ENCODE results near the gene ASB16. TPM values are rescaled to one million over a fixed set of nuclear protein-coding genes. Genes with fewer than 3 reads are reported as not detected.

The ASB16 gene
- total RNA-seq = under 1 TPM in 1 of 4 donors, not detected in 3; 0.57 TPM

GRCh38 chr17:44170499-44171201 is at the start of gene ASB16:
Gene ASB16 (plus strand): TSS chr17:44170704. CDS start chr17:44170790, 86 bp downstream.
- peak within 1 kb of the TSS in 1 of 4 donors; percentile 36 for H3K4me3 ChIP-seq
- no peak for TF ChIP-seq POLR2A (IDR thresholded peaks at IDR 0.05)
- no peak for TF ChIP-seq CTCF (IDR thresholded peaks at IDR 0.05)

GRCh38 chr17:44120851-44121605 is 49.5 kb upstream of the ASB16 start:
- H3K27me3 ChIP-seq = no peaks in the 10 kb centered on the region
- no peak overlapping the region for H3K27ac ChIP-seq
- H3K36me3 ChIP-seq = peaks cover 0 to 15% (median 0%) of the 10 kb centered on the region in 3 donors
- H3K4me1 ChIP-seq = peaks cover 0 to 43% (median 8%) of the 10 kb centered on the region in 4 donors
- TF ChIP-seq CTCF (IDR thresholded peaks at IDR 0.05) (no peak), POLR2A (IDR thresholded peaks at IDR 0.05) (no peak)
- H3K4me3 ChIP-seq = peak overlapping the region in 1 of 4 donors; percentile 85
- H3K9me3 ChIP-seq = no peaks in the 10 kb centered on the region
- DNase-seq = no peak

More at GRCh38 chr17:44170499-44171201, at the start of gene ASB16:
- Histone ChIP-seq H3K36me3 (no peaks in the 10 kb centered on the region), H3K27ac (peak within 1 kb of the TSS in 1 of 4 donors; percentile 63), H3K27me3 (no peaks in the 10 kb centered on the region), H3K9me3 (no peaks in the 10 kb centered on the region), H3K4me1 (peaks cover 0 to 16% (median 0%) of the 10 kb centered on the region in 4 donors)
- no peak for DNase-seq

- no peak for DNase-seq
- Histone ChIP-seq H3K4me1 (peaks cover 0 to 43% (median 8%) of the 10 kb centered on the region in 4 donors), H3K36me3 (peaks cover 0 to 3% (median 0%) of the 10 kb centered on the region in 3 donors), H3K4me3 (peak overlapping the region; percentile 85 to 99 (median 96)), H3K27me3 (no peaks in the 10 kb centered on the region), H3K27ac (peak overlapping the region in 3 of 4 donors; percentile 91 to 98 (median 92)), H3K9me3 (no peaks in the 10 kb centered on the region)
- TF ChIP-seq POLR2A (IDR thresholded peaks at IDR 0.05) (no peak), CTCF (IDR thresholded peaks at IDR 0.05) (no peak)
Observed at GRCh38 chr17:44121997-44122815, 48.3 kb upstream of the ASB16 start.

GRCh38 chr17:44122816-44123355 is 47.6 kb upstream of the ASB16 start:
- peak in 1 of 3 donors; percentile 30 for DNase-seq
- peak overlapping the region; percentile 89 to 98 (median 92) for H3K27ac ChIP-seq
- no peaks in the 10 kb centered on the region for H3K27me3 ChIP-seq
- no peak for TF ChIP-seq CTCF (IDR thresholded peaks at IDR 0.05)
- no peak for TF ChIP-seq POLR2A (IDR thresholded peaks at IDR 0.05)
- H3K9me3 ChIP-seq = no peaks in the 10 kb centered on the region
- peaks cover 0 to 43% (median 8%) of the 10 kb centered on the region in 4 donors for H3K4me1 ChIP-seq
- peak overlapping the region; percentile 85 to 99 (median 96) for H3K4me3 ChIP-seq
- H3K36me3 ChIP-seq = no peaks in the 10 kb centered on the region

Data from Peyer's patch (tissue), 4 donors.